Measurements from ENCODE around the gene ALKBH8. TPM values are rescaled to one million over a fixed set of nuclear protein-coding genes. Genes with fewer than 3 reads are reported as not detected.

Gene ALKBH8, protein sequence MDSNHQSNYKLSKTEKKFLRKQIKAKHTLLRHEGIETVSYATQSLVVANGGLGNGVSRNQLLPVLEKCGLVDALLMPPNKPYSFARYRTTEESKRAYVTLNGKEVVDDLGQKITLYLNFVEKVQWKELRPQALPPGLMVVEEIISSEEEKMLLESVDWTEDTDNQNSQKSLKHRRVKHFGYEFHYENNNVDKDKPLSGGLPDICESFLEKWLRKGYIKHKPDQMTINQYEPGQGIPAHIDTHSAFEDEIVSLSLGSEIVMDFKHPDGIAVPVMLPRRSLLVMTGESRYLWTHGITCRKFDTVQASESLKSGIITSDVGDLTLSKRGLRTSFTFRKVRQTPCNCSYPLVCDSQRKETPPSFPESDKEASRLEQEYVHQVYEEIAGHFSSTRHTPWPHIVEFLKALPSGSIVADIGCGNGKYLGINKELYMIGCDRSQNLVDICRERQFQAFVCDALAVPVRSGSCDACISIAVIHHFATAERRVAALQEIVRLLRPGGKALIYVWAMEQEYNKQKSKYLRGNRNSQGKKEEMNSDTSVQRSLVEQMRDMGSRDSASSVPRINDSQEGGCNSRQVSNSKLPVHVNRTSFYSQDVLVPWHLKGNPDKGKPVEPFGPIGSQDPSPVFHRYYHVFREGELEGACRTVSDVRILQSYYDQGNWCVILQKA
- total RNA-seq (8.0 TPM), polyA plus RNA-seq (6.7 TPM)
- long read RNA-seq, donor 1: 0 reads
- long read RNA-seq, donor 2: 0 reads
- long read RNA-seq, donor 3: 0 reads
- long read RNA-seq, donor 4, full-length matches to known transcripts: 1 of 1 reads
- long read RNA-seq, donor 4, partial matches to known transcripts: 0 of 1 reads
- long read RNA-seq, donor 4, other reads (novel, unspliced or antisense): 0 of 1 reads
- long read RNA-seq, donor 5, full-length matches to known transcripts: 4 of 4 reads
- long read RNA-seq, donor 5, partial matches to known transcripts: 0 of 4 reads
- long read RNA-seq, donor 5, other reads (novel, unspliced or antisense): 0 of 4 reads
- long read RNA-seq, donor 6, partial matches to known transcripts: 5 of 5 reads
- long read RNA-seq, donor 6, other reads (novel, unspliced or antisense): 0 of 5 reads
- long read RNA-seq, donor 7, full-length matches to known transcripts: 1 of 1 reads
- long read RNA-seq, donor 7, partial matches to known transcripts: 0 of 1 reads
- long read RNA-seq, donor 7, other reads (novel, unspliced or antisense): 0 of 1 reads
- long read RNA-seq, donor 8: 0 reads
- long read RNA-seq, donor 9, full-length matches to known transcripts: 2 of 2 reads
- long read RNA-seq, donor 9, partial matches to known transcripts: 0 of 2 reads
- long read RNA-seq, donor 9, other reads (novel, unspliced or antisense): 0 of 2 reads
- long read RNA-seq, donor 10, full-length matches to known transcripts: 1 of 1 reads
- long read RNA-seq, donor 10, partial matches to known transcripts: 0 of 1 reads
- long read RNA-seq, donor 10, other reads (novel, unspliced or antisense): 0 of 1 reads

DNA sequence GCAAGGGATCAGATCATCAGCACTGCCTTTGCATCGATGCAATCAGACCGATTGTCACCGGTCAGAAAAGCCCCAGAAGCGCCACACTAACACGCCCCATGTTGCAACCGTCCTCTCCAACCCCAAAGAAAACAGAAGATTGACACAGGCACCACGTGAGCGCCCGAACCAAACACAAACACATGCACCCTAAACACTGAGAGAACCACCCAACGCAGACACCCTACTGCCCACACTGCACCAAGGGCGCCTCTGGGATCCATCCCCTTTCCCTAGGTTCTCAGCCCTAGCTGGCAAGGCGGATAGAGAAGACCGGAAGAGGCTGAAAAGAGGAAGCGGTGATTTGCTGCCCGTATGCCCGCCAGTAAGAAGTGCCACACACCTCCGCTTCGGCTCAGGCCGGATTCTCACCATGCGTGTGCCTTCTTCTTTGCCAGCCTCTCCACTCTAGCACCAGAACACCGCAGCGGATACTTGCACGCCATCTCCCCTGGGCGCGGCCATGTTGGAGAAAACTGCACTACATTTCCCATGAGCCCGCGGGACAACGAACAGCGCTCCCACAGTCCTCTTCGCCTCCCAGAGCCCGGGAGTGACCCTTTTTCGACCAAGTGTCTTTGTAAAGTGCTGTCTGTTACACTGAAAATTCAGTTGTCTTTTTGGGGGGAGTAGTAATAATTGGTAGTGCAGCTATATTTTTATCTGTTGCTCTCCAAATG, at the start of gene ALKBH8:
TSS of gene ALKBH8 (minus strand) at position 517 of the 719 bp plus-strand sequence. CDS start 4,842 bp downstream, outside the sequence.
- H3K4me3 ChIP-seq (ENCODE audit: low read length in 2 of 2): peak within 1 kb of the TSS; percentile 84 to 86
- H3K27me3 ChIP-seq (ENCODE audit: control insufficient read depth in 2 of 2, insufficient read depth in 1 of 2, low read length in 1 of 2): peaks cover 0 to 7% of the 10 kb centered on the region in 2 donors
- peak; percentile 47 to 86 (median 68) for DNase-seq (ENCODE audit: low read depth in 6 of 9, low spot score in 9 of 9)
- peak within 1 kb of the TSS; percentile 90 to 96 for H3K27ac ChIP-seq (ENCODE audit: low read depth in 1 of 2, low read length in 1 of 2)
- WGBS: under 1% methylated on average over 32 of the region's 32 CpGs
- H3K36me3 ChIP-seq (ENCODE audit: control insufficient read depth in 2 of 2, insufficient read depth in 2 of 2, low read length in 1 of 2): no peaks in the 10 kb centered on the region
- peaks cover 8 to 16% of the 10 kb centered on the region in 2 donors for H3K4me1 ChIP-seq (ENCODE audit: control insufficient read depth in 2 of 2, insufficient read depth in 2 of 2, low read length in 2 of 2)
- no peaks in the 10 kb centered on the region for H3K9me3 ChIP-seq (ENCODE audit: control insufficient read depth in 2 of 2, insufficient read depth in 1 of 2, low read length in 1 of 2)

DNA sequence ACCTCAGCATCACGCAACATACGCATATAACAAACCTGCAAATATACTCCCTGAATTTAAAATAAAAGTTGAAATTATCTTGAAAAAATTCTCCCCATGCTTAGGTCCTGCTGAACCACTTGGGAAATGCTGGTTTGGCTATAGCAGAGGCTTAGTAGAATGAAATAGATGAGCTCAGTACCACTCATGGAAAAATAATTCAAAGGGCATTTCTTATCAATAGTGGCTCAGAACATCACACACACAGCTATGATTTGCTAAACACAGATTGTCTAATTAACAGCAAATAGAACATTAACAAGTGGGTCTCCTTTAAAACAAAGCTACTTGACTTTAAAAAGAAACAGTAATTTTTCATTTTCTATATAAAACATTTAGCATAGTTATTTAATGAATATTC, 46.9 kb upstream of the ALKBH8 start:
- WGBS: 96% methylated on average over 2 of the region's 2 CpGs

DNA sequence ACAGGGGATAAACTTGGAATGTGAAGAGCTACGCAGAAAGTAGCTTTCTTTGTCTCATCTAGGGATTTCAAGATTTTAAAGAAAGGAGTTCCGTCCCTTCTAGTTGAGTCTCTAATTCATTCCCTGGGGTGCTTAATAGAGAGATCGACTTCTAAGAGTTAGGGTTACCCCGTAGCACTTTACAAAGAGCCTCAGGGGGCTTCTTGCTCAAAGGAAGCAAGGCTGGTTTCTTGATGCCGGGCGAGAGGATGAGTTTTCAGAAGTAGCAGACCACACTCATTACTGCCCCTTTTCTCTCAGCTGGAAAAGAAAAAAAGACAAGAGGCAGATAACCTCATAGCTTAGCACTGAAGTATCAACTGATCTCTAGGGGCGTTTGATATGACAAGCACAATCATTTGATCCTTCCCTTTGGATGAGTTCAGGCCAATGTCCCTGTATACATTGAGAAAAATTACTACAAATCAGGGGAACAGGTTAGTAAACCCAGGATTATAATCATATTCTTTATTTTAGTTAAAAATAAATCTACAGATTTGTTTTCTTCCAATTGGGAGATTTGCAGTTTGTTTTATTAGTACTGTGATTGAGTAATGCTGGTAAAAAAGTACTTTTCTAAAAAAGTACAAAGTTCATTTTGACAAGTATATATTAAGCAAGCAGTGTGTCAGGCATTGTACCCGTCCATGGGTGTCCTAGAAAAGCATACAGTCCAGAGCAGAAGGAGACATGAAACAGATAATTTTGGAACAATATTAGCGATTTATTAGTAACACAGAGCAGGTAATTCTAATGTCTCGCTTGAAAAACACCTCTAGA, 44.1 kb upstream of the ALKBH8 start:
- H3K9me3 ChIP-seq (ENCODE audit: control insufficient read depth in 2 of 2, insufficient read depth in 1 of 2, low read length in 1 of 2): no peaks in the 10 kb centered on the region
- H3K27me3 ChIP-seq (ENCODE audit: control insufficient read depth in 2 of 2, insufficient read depth in 1 of 2, low read length in 1 of 2): peaks cover 0 to 5% of the 10 kb centered on the region in 2 donors
- H3K4me3 ChIP-seq (ENCODE audit: low read length in 2 of 2): no peak overlapping the region
- WGBS: 59% methylated on average over 10 of the region's 10 CpGs
- no peaks in the 10 kb centered on the region for H3K4me1 ChIP-seq (ENCODE audit: control insufficient read depth in 2 of 2, insufficient read depth in 2 of 2, low read length in 2 of 2)
- H3K36me3 ChIP-seq (ENCODE audit: control insufficient read depth in 2 of 2, insufficient read depth in 2 of 2, low read length in 1 of 2): no peaks in the 10 kb centered on the region
- no peak overlapping the region for H3K27ac ChIP-seq (ENCODE audit: low read depth in 1 of 2, low read length in 1 of 2)
- DNase-seq (ENCODE audit: low read depth in 6 of 9, low spot score in 9 of 9): no peak

More for the DNA sequence above, 46.9 kb upstream of the ALKBH8 start:
- no peak for DNase-seq (ENCODE audit: low read depth in 6 of 9, low spot score in 9 of 9)
- peaks cover 0 to 3% of the 10 kb centered on the region in 2 donors for H3K27me3 ChIP-seq (ENCODE audit: control insufficient read depth in 2 of 2, insufficient read depth in 1 of 2, low read length in 1 of 2)
- H3K36me3 ChIP-seq (ENCODE audit: control insufficient read depth in 2 of 2, insufficient read depth in 2 of 2, low read length in 1 of 2): no peaks in the 10 kb centered on the region
- no peak overlapping the region for H3K27ac ChIP-seq (ENCODE audit: low read depth in 1 of 2, low read length in 1 of 2)
- H3K4me1 ChIP-seq (ENCODE audit: control insufficient read depth in 2 of 2, insufficient read depth in 2 of 2, low read length in 2 of 2): no peaks in the 10 kb centered on the region
- H3K9me3 ChIP-seq (ENCODE audit: control insufficient read depth in 2 of 2, insufficient read depth in 1 of 2, low read length in 1 of 2): no peaks in the 10 kb centered on the region
- H3K4me3 ChIP-seq (ENCODE audit: low read length in 2 of 2): no peak overlapping the region

DNA sequence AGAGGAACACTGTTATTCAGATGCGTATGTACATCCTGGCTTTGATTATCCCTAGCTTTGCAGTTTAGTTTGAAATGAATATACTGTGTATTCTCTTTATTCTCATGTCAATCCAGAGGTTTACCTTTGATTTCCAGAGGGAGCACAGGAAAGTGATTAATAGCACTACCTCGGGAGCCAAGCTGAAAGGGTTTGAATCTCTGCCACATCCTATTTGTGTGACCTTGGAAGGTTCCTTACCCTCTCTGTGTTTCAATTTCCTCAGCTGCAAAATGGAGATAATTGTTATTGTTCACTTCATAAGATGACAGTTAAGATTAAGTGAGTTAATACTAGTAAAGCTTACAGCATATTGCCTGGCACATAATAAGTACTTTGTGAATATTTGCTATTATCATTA, 43.3 kb upstream of the ALKBH8 start:
- no peak for DNase-seq (ENCODE audit: low read depth in 6 of 9, low spot score in 9 of 9)
- peaks cover 0 to 5% of the 10 kb centered on the region in 2 donors for H3K27me3 ChIP-seq (ENCODE audit: control insufficient read depth in 2 of 2, insufficient read depth in 1 of 2, low read length in 1 of 2)

DNA sequence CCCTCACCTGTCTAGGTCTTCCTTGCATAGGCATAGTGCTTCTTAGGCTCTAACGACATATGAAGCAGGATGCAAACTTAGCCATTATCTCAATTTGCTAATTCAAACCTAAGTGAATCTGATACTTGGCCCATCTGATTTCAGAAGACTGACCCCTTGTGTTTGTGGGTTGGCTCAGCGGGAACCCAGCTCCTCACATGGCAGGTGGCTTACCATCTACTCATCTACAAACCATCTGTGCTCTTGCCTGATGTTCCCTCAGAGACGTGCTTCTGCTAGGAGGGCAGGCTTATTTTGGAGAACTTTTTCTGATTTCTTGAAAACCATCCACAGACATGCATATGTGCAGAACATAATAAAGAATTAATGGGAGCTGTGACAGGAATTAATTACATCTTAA, 40.6 kb upstream of the ALKBH8 start:
- Histone ChIP-seq H3K36me3 (ENCODE audit: control insufficient read depth in 2 of 2, insufficient read depth in 2 of 2, low read length in 1 of 2) (no peaks in the 10 kb centered on the region), H3K4me3 (ENCODE audit: low read length in 2 of 2) (no peak overlapping the region), H3K4me1 (ENCODE audit: control insufficient read depth in 2 of 2, insufficient read depth in 2 of 2, low read length in 2 of 2) (no peaks in the 10 kb centered on the region), H3K27me3 (ENCODE audit: control insufficient read depth in 2 of 2, insufficient read depth in 1 of 2, low read length in 1 of 2) (peaks cover 0 to 5% of the 10 kb centered on the region in 2 donors), H3K9me3 (ENCODE audit: control insufficient read depth in 2 of 2, insufficient read depth in 1 of 2, low read length in 1 of 2) (no peaks in the 10 kb centered on the region), H3K27ac (ENCODE audit: low read depth in 1 of 2, low read length in 1 of 2) (no peak overlapping the region)
- no peak for DNase-seq (ENCODE audit: low read depth in 6 of 9, low spot score in 9 of 9)
- 81% methylated on average over 3 of the region's 3 CpGs for WGBS

More for the DNA sequence above, 43.3 kb upstream of the ALKBH8 start:
- 51% methylated on average over 2 of the region's 2 CpGs for WGBS
- no peak overlapping the region for H3K4me3 ChIP-seq (ENCODE audit: low read length in 2 of 2)
- no peaks in the 10 kb centered on the region for H3K9me3 ChIP-seq (ENCODE audit: control insufficient read depth in 2 of 2, insufficient read depth in 1 of 2, low read length in 1 of 2)
- no peaks in the 10 kb centered on the region for H3K36me3 ChIP-seq (ENCODE audit: control insufficient read depth in 2 of 2, insufficient read depth in 2 of 2, low read length in 1 of 2)
- H3K4me1 ChIP-seq (ENCODE audit: control insufficient read depth in 2 of 2, insufficient read depth in 2 of 2, low read length in 2 of 2): no peaks in the 10 kb centered on the region
- no peak overlapping the region for H3K27ac ChIP-seq (ENCODE audit: low read depth in 1 of 2, low read length in 1 of 2)

DNA sequence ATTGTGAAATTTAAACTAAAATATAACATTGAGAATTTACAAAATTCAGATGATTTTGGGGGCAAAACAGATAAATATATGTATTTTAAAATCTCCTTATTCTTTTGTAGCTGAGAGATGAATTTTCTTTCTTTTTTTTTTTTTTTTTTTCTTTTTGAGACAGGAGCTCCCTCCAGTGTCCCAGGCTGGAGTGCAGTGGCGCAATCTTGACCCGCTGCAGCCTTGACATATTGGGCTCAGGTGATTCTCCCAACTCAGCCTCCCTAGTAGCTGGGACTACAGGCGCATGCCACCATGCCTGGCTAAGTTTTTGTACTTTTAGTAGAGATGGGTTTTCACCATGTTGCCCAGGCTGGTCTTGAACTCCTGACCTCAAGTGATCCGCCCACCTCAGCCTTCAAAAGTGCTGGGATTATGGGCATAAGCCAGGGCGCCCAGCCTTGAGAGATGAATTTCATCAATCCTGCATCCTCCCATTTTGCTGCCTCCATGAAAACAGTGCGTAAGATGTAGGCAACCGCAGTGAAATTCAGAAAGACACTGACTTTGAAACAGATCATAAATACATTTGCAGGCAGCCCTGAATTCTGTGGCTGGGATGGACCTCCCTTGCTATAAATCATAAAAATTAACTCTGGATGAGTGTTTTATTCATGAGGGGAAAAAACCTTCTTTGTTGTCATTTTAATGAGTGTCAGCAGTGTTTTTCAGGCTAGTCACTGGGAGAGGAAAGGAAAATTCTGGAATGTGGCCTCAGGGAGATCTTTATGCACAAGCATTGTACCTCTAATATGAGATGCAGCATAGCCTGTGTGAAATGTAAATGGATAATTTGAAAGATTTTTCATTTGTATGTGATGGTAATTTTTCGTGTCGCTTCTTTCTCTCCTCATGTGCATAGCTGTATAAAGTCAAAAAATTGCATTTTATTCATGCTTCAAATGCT, 39.8 kb upstream of the ALKBH8 start:
- peaks cover 0 to 5% of the 10 kb centered on the region in 2 donors for H3K27me3 ChIP-seq (ENCODE audit: control insufficient read depth in 2 of 2, insufficient read depth in 1 of 2, low read length in 1 of 2)
- H3K27ac ChIP-seq (ENCODE audit: low read depth in 1 of 2, low read length in 1 of 2): no peak overlapping the region
- H3K4me3 ChIP-seq (ENCODE audit: low read length in 2 of 2): no peak overlapping the region
- H3K36me3 ChIP-seq (ENCODE audit: control insufficient read depth in 2 of 2, insufficient read depth in 2 of 2, low read length in 1 of 2): no peaks in the 10 kb centered on the region
- 97% methylated on average over 9 of the region's 9 CpGs for WGBS
- H3K9me3 ChIP-seq (ENCODE audit: control insufficient read depth in 2 of 2, insufficient read depth in 1 of 2, low read length in 1 of 2): no peaks in the 10 kb centered on the region
- DNase-seq (ENCODE audit: low read depth in 6 of 9, low spot score in 9 of 9): no peak
- H3K4me1 ChIP-seq (ENCODE audit: control insufficient read depth in 2 of 2, insufficient read depth in 2 of 2, low read length in 2 of 2): no peaks in the 10 kb centered on the region
